Measurements from ENCODE around the gene C5orf46.
"Not testable (repeated sequence)": the region's sequence is repeated elsewhere in the genome, so short reads cannot be mapped to it uniquely, and the experiment has no call there.

The C5orf46 gene

DNA sequence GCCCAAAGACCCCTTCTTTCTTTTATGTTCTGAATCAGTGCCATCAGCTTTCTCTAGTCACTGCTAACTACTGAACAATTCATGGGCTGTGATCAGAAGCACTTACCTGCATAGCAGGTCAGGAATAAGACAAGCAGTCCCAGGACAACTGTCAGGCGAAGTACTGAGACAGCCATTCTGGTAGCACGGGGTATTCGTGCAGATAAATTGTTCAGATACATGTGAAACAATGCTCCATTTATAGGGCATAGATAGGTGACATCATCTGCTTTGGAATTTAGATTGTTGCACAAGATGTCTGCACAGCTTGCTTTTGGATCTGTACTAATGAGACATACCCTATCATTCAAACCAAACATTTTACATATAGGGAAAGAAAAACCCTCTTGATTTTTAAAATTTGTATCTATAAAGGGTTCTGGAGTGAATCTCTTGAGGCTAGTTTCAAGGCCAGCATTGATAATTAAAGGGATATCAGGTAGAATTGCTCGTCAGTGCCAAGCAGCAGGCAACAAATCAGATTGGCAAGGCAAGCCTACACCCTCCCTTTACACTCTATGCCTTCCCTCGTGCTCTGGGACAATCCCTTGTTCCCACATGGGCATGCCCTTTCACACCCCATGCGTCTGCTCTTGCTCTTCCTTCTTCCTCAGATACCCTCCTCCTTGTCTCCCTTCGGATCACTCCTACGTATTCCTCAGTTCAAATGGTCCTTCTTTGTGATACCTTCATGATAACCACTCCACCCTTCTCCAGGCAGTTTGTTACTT is at the start of gene C5orf46:
Gene C5orf46 (minus strand): TSS at position 213 of the 770 bp plus-strand sequence. CDS start 37 bp downstream, at position 176.
- DNase-seq: no peak

DNA sequence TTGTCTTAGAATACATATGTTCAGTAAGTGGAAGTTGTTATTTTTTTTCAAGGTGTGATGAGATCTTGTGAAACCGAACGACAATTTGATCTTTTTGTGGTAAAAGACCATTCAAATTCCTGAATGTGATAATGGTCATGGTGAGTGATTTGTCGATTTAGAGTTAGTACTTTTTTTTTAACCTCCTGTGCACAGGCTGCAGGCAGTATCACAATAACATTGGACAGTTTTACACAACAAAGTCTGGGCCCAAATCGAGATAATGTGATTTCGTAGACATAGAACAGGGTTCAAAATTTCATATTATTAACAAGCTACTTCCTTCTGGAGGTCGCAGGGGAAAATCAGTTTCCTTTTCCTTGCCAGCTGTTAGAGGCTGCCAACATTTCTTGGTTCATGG is 48.6 kb upstream of the C5orf46 start:
- no peak for DNase-seq

GRCh38 chr5:147949711-147950573 is 43.6 kb upstream of the C5orf46 start:
- peak; percentile 30 for DNase-seq

DNA sequence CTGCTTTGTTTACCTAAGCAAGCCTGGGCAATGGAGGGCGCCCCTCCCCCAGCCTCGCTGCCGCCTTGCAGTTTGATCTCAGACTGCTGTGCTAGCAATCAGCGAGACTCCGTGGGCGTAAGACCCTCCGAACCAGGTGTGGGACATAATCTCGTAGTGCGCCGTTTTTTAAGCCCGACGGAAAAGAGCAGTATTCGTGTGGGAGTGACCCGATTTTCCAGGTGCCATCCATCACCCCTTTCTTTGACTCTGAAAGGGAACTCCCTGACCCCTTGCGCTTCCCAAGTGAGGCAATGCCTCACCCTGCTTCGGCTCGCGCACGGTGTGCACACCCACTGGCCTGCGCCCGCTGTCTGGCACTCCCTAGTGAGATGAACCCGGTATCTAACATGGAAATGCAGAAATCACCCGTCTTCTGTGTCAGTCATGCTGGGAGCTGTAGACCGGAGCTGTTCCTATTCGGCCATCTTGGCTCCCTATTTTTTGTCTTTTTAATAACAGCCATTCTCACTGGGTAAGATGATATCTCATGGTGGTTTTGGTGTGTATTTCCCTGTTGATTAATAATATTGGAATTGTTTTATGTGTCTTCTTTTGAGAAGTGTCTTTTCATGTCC is 40.4 kb upstream of the C5orf46 start:
- DNase-seq: not testable (repeated sequence)

DNA sequence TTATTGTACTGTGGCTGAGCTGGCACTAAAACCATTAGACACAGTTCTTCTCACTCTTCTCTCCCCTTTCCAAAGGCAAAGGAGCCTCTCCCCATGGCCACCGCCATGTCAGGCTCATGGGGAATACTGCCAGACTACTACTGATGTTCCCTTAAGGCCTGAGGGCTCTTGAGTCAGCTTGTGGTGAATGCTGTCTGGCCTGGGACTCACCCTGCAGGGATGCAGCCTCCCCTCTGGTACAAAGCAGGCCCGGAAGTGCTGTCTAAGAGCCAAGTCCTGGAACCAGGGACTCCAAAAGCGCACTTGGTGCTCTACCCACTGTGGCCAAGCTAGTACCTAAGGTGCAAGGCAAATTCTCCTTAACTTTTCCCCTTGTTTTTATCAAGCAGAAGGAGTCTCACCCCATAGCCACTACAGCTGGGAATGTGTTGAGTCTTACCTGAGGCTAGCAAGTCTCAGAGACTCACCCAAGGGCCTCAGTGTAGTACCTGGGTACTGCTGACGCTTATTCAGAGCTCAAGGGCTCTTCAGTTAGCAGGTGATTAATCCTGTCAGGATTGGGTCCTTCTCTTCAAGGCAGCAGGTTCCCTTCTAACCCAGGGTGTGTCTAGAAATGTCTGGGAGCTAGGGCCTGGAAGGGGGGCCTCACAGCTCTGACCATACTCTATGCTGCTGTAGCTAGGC is 33.2 kb upstream of the C5orf46 start:
- no peak for DNase-seq

DNA sequence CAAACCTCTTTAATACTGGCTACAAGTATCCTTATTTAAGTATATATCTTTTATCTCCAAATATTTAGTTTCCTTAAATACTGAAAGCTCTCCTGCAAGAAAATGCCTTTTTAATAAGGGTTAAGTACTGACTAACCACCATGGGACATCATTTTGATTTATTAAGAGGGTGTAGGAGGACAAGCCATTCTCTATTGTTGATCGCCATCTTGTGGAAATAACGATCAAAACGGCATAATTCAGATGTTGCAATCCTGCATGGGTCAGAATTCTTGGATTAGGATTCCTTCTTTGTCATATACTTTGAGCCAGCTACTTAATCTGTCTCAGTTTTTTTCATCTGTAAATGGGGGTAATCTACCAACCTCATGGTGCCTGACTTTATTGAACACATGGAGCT is 28.7 kb upstream of the C5orf46 start:
- peak; percentile 21 for DNase-seq

DNA sequence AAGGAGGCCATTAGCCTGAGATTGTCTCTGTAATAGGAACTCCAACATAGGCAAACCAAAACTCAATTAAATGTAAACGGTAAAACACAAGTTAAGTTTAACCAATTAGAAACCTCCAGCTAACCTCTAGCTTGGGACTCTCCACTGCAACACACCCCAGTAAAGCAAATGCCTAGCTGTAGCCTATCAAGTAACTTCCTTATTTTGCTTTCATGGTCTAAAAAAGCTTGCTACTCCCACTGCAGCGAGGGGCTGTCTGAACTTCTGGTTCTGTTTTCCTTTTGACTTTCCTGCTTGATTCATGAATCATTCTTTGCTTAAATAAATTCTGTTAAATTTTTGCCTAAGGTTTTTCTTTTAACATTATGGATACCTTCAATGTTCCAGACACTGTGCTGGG is 24.4 kb upstream of the C5orf46 start:
- no peak for DNase-seq

DNA sequence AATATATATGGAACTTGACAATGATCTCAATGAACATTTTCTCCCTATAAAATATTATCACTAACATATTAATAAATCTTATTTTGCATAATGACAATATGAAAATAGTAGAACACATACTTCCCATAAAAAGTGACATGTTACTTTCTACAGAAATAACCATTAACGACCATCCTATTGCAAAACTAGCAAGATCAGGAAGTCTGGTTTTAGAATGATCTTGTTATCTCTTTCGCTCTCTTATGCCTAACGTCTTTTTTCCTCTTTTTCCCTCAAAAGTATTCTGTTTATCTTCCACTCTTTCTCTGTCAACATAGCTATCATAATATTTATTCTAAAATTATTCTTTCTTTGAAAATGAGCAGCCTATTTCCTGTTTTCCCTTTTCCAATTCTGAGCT is 21.6 kb upstream of the C5orf46 start:
- no peak for DNase-seq

- no peak for DNase-seq
Measured at GRCh38 chr5:147925020-147925419, 18.7 kb upstream of the C5orf46 start.

GRCh38 chr5:147921136-147921535 is 14.8 kb upstream of the C5orf46 start:
- DNase-seq: no peak

DNA sequence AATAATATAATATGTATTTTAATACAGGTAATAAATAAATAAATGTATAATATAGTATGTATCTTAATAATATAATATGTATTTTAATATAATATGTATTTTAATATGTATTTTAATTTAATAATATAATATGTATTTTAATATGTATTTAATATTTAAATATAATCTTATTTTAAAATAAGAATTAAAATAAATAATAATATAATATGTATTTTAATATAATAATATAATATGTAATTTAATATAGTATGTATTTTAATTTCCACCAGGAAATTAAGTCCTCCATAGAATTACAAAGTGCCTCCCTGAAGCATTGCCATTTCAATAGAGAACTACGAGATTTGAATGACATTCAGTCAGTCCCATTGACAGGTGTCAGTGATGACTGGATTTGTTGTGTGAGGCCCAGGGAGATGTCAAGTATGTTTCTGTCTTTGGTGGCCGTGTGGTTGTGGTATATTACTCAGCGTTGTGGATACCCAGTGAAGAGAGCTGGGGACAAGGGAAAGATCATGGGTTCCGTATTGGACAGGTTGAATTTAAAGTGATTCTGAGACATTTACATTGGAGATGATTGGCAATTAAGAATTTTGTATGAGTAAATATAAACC is 14.2 kb upstream of the C5orf46 start:
- DNase-seq: no peak

DNA sequence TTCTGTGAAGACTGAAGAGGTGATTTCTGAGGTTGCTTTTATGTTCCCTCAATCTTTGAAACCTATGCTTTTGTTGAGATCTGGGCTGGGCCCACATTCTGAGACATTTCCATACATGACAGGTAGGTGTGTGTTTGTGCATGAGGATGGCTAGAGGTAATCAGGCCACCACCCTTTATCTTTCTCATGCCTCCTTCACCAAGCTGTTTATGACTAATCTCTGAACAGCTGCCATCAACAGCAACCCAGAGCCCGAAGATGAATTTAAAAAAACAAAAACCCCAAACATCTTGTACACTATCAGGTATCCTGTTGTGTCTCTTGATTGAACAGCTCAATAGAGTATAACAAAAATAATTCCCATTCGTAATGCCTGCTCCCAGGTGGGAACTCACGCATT is 12.6 kb upstream of the C5orf46 start:
- no peak for DNase-seq

GRCh38 chr5:147918101-147918685 is 11.9 kb upstream of the C5orf46 start:
- DNase-seq: no peak

DNA sequence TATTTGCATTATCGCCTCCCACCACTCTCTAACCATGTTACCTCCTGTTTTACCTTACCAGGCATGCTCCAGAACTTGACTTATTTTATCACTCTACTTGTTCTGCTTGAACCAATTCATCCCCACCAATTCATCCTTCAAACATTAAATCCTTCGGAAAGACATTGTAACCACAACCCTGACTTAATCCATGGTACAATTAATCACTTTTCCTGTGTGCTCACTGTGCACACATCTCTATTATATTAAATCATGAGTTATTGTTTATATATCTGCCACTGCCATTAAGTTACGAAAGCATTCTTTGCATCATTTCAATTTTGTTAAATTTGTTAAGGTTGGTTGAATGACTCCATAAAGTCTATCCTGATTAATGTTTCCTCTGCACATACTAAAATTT is 7.4 kb upstream of the C5orf46 start:
- DNase-seq: no peak

DNA sequence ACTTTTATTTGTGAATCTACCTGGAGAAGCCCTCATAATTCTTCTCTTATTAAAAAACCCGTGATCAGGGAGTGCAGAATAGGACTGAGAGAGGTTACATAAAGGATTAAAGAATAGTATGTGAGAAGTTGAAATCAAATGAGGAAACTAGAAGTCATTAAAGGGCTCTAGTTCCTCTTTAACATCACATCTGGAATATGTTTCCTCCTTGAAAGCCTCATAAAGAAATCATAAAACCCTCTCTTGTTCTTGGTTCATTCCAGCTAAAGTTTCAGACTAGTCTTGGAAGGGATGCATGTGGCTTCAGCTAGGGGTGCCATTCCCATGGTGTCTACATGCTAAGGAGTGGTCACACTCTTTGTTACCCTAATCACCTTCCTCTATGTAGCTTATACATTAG is 5.7 kb upstream of the C5orf46 start:
- no peak for DNase-seq

DNA sequence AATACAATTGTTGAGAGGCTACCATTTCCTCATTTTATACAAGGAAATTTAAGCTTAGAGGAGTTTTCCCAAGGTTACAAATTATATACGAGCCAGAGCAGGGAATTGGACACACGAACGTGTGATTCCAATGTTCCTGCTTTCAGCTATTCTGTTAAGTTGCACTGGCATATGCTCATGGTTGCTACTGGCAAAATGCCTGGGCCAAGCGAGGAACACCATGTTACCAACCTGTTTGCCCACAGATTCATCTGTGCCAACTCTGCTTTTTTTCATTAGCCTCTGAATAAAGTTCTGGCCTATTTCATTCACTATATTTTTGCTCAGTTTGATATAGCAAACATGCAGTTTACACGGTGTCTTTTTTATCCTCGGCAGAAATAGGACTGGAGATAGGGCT is 5.1 kb upstream of the C5orf46 start:
- DNase-seq: no peak

DNA sequence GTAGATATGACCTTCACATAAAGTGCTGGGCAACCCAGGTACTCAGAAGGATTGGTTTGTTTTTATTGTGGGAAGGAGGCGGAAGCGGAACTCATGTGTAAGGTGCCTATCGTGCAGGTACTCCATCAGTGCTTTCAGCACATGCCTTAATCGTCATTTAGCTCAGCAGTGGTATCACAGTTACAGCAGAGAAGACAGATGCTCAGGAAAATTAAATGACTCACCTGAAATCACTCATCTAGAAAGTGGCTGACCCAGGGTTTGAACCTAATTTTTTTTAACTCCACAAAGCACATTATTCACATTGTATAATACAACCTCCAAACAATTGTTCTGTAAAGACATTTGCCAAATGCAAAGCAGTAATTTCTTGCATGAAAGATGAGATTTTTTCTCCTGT is 2.2 kb downstream of the C5orf46 start:
- DNase-seq: no peak

DNA sequence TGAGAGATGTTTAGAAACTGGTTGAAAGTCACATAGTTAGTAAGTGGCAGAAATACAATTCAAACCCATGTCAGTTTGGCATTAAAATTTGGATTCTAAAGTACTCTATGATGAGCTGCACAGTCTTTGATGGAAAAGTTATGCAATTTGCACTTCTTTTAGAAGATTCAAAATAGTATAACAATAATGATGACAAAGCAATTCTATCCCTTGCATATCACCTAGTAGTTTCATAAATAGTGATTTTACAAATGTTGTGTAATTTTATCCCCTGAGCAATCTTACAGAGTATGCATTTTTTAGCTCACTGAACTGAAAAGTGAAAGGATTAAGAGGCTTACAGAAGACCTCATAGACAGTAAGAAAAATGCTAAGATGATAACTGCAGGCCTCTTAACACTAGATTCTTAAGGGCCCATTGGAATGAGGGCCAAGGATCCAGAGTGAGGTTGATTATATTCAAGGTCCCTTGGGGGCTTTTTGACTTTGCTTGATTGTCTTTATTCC is 3.7 kb downstream of the C5orf46 start:
- DNase-seq: no peak

GRCh38 chr5:147901599-147902039 is 4.7 kb downstream of the C5orf46 start:
- DNase-seq: no peak

DNA sequence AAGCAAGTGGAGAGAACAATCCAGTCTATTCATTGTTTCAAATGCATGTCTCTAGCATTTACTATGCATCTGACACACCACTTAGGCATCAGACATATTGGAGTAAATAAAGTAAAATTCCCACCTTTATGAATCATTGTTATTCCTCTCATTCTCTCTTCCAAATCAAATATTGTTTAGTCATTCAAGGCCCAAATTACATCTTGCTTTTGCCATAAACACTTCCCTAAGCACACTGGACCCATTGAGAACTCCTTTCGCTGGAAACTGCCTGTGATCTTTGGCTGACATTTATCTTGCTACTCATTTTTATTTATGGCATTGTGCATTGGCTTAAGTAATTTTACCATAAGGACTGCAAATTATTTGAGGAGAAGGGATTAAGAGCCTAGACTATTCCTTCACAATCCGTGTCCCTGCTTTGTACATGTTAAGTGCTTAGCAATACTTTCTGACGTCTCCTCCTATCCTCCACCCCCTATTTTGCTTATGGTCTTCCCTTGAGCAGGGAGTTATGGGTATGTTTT is 7.4 kb downstream of the C5orf46 start:
- DNase-seq: no peak

DNA sequence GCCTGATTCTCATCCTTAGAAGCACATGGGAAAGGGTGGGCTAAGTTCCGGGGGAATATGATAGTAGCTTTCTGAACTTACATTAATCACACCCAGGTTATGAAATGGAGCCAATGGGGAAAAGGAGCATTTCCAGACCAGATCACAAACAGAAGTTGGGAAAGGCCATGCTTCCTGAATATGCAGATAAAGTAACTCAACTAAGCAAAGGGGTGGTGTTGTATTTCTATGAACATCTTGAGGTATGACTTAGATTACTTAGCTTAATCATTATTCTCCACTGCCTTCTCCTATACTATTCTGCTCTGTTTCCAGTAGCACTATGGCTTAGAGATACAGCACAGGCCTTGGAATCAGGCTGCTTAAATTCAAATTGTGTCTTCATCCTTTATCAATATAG is 10.5 kb downstream of the C5orf46 start:
- DNase-seq: no peak

- DNase-seq: no peak
Measured at GRCh38 chr5:147893820-147894219, 12.5 kb downstream of the C5orf46 start.

Measured in NCI-H774 (cell line).